Measurements from ENCODE around the gene EN1.

Gene EN1

GRCh38 chr2:118815731-118816130 is 31.7 kb downstream of the EN1 start:
- H3K27me3 ChIP-seq, result peaks cover 0 to 68% of the 10 kb centered on the region in 2 donors
- intact Hi-C loops (cut with DNase I; ENCODE audit: low total_unique reads), result no loop called here
- H3K36me3 ChIP-seq, result no peaks in the 10 kb centered on the region
- DNase-seq, result no peak
- H3K9me3 ChIP-seq, result no peaks in the 10 kb centered on the region
- no peak overlapping the region for H3K4me3 ChIP-seq
- H3K4me1 ChIP-seq, result no peaks in the 10 kb centered on the region
- TF ChIP-seq, protein P1, sequence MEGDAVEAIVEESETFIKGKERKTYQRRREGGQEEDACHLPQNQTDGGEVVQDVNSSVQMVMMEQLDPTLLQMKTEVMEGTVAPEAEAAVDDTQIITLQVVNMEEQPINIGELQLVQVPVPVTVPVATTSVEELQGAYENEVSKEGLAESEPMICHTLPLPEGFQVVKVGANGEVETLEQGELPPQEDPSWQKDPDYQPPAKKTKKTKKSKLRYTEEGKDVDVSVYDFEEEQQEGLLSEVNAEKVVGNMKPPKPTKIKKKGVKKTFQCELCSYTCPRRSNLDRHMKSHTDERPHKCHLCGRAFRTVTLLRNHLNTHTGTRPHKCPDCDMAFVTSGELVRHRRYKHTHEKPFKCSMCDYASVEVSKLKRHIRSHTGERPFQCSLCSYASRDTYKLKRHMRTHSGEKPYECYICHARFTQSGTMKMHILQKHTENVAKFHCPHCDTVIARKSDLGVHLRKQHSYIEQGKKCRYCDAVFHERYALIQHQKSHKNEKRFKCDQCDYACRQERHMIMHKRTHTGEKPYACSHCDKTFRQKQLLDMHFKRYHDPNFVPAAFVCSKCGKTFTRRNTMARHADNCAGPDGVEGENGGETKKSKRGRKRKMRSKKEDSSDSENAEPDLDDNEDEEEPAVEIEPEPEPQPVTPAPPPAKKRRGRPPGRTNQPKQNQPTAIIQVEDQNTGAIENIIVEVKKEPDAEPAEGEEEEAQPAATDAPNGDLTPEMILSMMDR (IDR thresholded peaks at IDR 0.05), result no peak
- H3K27ac ChIP-seq, result no peak overlapping the region

DNA sequence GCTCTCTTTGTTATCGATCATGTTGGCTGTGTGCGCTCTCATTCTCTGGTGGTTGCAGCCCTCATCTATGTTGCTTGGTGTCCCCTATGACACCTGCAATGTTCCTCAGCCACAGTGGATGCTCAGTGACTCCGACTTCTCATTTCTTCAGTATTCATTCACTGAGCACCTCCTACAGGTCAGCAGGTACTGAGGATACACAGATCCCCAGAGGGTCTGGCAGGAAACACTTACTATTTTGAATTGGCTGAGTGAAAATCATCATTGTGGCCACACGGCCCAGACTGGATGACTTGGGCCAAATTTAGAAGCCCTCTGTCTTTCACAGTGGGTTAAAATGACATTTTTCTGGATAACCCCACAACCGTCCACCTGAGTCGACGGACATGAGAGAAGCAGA is 32.1 kb downstream of the EN1 start:
- Histone ChIP-seq H3K4me3 (no peak overlapping the region), H3K36me3 (no peaks in the 10 kb centered on the region), H3K27me3 (peaks cover 0 to 71% of the 10 kb centered on the region in 2 donors), H3K4me1 (no peaks in the 10 kb centered on the region), H3K27ac (no peak overlapping the region), H3K9me3 (no peaks in the 10 kb centered on the region)
- TF ChIP-seq, protein P1 (IDR thresholded peaks at IDR 0.05), result no peak
- DNase-seq, result no peak
- intact Hi-C loops (cut with DNase I; ENCODE audit: low total_unique reads), result no loop called here

GRCh38 chr2:118814368-118814767 is 33.1 kb downstream of the EN1 start:
- TF ChIP-seq, protein P1 (IDR thresholded peaks at IDR 0.05), result no peak
- Histone ChIP-seq H3K9me3 (no peaks in the 10 kb centered on the region), H3K4me3 (no peak overlapping the region), H3K27me3 (peaks cover 0 to 73% of the 10 kb centered on the region in 2 donors), H3K36me3 (no peaks in the 10 kb centered on the region), H3K4me1 (no peaks in the 10 kb centered on the region), H3K27ac (no peak overlapping the region)
- intact Hi-C loops (cut with DNase I; ENCODE audit: low total_unique reads), result no loop called here
- no peak for DNase-seq

GRCh38 chr2:118813601-118814339 is 33.7 kb downstream of the EN1 start:
- DNase-seq, result no peak
- Histone ChIP-seq H3K27ac (no peak overlapping the region), H3K4me1 (peaks cover 0 to under 1% (median under 1%) of the 10 kb centered on the region in 4 donors), H3K27me3 (peaks cover 0 to 73% of the 10 kb centered on the region in 2 donors), H3K9me3 (no peaks in the 10 kb centered on the region), H3K36me3 (no peaks in the 10 kb centered on the region), H3K4me3 (no peak overlapping the region)
- TF ChIP-seq, protein P1 (IDR thresholded peaks at IDR 0.05), result no peak
- intact Hi-C loops (cut with DNase I; ENCODE audit: low total_unique reads), result no loop called here

- H3K27me3 ChIP-seq, result peaks cover 0 to 72% of the 10 kb centered on the region in 2 donors
- no peak overlapping the region for H3K27ac ChIP-seq
- TF ChIP-seq, protein P1 (IDR thresholded peaks at IDR 0.05), result no peak
- no peaks in the 10 kb centered on the region for H3K9me3 ChIP-seq
- intact Hi-C loops (cut with DNase I; ENCODE audit: low total_unique reads), result no loop called here
- H3K4me3 ChIP-seq, result no peak overlapping the region
- H3K36me3 ChIP-seq, result no peaks in the 10 kb centered on the region
- peaks cover 0 to 5% (median 4%) of the 10 kb centered on the region in 4 donors for H3K4me1 ChIP-seq
- DNase-seq, result no peak
Observed at GRCh38 chr2:118813111-118813510, 34.3 kb downstream of the EN1 start.
